Stimulated activated CD8-positive, alpha-beta memory T cell treated with anti-CD3 and anti-CD28 coated beads, Interleukin-12 subunit alpha, Interleukin-12 subunit beta, amount 100 ng/mL, for 24 hours (primary cell): ENCODE results near the gene CFI.

Experiments
- DNase-seq: peaks from one replicate; pipeline ENCODE4 v3.0.0-alpha.2; 2020; ENCODE audit errors: extremely low read depth

The CFI gene

DNA sequence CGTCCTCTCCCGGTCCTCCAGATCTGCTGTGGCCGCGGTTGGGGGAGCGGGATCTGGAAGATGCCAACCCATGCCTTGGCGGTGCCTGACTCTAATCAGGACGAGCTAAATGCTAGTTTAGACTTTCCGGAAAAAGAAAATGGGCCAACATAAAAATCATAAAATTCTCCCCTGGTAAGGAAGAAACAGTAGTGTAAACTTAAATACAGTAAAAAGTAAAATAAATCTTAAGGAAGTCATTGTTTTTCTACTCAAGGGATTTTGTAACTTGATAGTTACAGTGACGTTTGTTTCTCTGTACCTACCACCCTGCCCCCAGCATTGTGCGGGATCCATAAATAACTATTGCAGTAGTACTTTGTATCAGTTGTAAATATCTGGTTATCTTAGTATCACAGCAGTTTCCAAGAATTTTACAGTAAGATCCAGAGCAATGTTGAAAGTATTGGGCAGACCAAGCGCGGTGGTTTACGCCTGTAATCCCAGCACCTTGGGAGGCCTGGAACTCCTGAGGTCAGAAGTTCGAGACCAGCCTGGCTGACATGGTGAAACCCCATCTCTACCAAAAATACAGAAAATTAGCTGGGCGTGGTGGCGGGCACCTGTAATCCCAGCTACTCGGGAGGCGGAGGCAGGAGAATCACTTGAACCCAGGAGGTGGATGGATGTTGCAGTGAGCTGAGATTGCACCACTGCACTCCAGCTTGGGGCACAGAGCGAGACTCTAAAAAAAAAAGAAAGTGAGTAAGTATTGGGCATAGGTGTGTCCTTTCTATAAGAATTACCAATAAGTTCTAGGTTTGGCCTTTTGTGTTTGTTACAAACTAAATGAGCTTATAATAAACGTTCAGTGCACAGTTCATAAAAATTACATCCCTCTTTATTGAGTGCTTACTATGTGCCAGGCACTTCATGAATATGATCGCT is 70.9 kb downstream of the CFI start:
- DNase-seq: no peak

- peak; percentile 41 for DNase-seq
These were observed 71.8 kb downstream of the CFI start, which contains the start of gene PLA2G12A for GRCh38 chr4:109729718-109730618. Gene PLA2G12A (minus strand): TSS chr4:109730070. CDS start chr4:109729809, 261 bp downstream.

GRCh38 chr4:109729117-109729717 is 72.6 kb downstream of the CFI start:
- no peak for DNase-seq

GRCh38 chr4:109728385-109728784 is 73.4 kb downstream of the CFI start:
- DNase-seq: no peak

DNA sequence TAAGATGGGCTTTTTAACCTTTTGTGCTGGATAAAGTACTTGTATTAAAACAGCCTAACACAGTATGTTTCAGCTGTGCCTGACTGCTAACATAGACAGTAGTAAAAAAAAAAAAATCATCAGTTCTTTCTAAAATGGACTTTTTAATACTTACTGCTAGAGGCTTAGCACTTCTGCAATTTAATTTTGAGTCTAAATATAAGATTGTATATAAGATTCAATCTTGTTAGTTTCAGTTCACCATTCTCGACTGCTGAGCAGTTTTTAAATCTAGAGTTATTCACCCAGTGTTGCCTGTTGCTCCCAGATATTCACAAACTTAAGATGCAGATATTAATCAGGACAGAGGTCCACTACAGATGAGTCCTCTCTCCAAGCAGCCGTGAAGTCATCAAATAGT is 78.7 kb downstream of the CFI start:
- DNase-seq: no peak

GRCh38 chr4:109722357-109722756 is 79.4 kb downstream of the CFI start:
- DNase-seq: no peak

DNA sequence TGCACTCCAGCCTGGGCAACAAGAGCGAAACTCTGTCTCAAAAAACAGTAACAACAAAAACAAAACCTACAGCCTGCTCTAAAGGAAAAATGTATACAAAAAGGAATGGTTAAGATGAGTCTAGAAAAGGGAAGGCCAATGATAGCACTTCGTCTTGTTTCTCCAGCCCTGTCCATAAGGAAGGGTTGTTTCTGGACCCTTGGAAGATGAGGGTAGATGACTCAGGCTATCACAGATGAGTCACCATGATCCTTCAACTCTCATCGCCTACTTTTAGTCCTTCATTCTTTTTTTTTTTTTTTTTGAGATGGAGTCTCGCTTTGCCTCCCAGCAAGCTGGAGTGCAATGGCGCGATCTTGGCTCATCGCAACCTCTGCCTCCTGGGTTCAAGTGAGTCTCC is 80.8 kb downstream of the CFI start:
- DNase-seq: no peak

- no peak for DNase-seq
These were observed 82.2 kb downstream of the CFI start for GRCh38 chr4:109719604-109720003.

DNA sequence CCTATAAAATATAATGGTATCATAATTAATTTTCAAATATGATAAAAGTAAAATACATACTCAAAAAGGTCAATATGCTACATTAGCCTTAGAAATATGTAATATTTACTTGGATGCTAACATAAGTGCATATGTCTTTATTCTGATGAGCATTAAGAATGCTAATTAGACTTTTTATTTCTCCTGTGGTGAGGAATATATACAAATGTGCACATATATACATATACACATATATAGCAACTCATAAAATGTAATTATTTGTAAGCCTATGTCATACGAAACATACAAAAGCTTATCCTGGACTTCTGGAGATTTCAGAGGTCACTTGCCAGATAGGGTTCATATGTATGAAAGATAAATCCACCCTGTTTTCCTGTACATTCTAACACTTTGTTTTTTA is 83.0 kb downstream of the CFI start:
- no peak for DNase-seq

- no peak for DNase-seq
These were observed 88.3 kb downstream of the CFI start for GRCh38 chr4:109713500-109713899.

DNA sequence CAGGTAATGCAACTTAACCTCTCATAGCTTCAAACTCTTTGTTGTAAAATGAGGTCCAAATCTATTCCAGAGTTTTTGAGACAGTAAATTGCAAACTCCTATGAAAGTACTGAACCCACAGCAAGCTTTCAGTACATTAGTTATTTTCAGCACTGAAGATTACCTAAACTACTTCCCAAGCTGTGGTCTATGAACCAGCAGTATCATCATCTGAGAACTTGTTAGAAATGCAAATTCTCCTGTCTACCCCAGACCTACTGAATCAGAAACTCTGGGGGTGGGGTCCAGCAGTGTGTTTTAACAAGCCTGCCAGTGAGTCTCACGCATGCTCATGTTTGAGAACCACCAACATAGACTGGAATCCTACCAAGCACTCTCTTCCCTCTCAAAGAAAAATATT is 92.8 kb downstream of the CFI start:
- DNase-seq: no peak

- no peak for DNase-seq
These were observed 93.4 kb downstream of the CFI start for GRCh38 chr4:109708435-109708834.

- no peak for DNase-seq
These were observed 98.0 kb downstream of the CFI start for GRCh38 chr4:109703664-109704361.

- DNase-seq: no peak
These were observed 98.7 kb downstream of the CFI start, which contains the start of gene CASP6 for GRCh38 chr4:109702950-109703663. Gene CASP6 (minus strand): TSS chr4:109703445. CDS start chr4:109703395, 50 bp downstream.

DNA sequence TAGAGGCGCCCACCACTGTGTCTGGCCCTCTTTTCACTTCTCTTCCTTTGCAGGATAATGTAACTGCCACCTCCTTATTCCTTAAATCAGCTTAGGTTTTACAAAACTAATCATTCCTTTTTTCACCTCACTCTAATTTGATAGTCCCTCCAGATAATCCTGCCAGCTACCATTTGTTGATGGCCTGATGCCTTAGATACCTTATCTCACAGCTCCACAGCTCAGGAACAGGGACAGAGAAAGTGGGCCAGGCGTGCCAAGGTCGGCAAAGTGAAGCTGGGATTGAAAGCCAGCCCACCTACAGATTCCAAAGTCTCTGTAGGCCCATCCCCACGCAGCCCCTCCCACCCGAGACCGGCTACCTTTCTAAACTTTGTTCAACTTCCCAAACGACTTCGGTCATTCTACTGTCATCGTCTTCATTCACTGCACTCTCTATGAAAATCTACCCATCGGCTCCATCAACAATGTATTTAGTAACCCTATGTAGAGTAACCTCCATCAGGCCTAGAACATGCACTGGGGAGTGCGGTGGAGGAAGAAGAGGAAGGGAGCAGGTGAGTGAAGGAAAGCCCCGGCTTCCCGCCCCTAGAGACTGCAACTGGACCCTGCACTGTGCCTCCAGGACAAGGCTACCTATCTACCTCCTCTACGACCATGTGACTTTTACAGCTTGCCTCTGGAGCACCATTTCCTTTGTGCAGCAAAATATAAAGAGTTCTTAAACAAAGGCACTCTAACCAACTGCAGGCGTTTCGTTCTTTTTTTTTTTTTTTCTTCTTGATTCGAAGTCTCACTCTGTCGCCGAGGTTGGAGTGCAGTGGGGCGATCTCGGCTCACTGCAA is 100.0 kb downstream of the CFI start:
- DNase-seq: no peak

GRCh38 chr4:109699553-109700225 is 102.1 kb downstream of the CFI start:
- no peak for DNase-seq

GRCh38 chr4:109698656-109699055 is 103.1 kb downstream of the CFI start:
- DNase-seq: no peak

DNA sequence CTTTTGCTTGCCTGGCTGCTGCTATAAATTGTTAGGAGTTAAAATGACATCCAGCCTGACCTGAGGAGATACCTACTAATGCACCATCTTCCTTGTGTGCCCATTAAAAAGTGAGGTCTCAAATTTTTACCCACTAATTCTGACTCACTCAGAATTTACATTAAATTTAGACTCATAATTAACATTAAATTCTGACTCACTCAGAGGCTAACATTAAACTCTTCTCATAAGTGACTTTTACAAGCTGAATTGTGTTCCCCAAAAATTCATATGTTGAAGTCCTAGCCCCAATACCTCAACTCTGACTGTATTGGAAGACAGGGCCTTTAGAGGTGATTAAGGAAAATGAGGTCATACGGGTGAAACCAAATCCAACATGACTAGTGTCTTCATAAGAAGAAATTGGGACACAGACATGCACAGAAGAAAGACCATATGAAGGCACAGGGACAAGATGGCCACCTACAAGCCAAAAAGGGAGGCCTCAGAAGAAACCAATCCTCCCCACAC is 110.3 kb downstream of the CFI start:
- DNase-seq: no peak
